ENCODE data around the gene MYOM3.

MYOM3 gene

DNA sequence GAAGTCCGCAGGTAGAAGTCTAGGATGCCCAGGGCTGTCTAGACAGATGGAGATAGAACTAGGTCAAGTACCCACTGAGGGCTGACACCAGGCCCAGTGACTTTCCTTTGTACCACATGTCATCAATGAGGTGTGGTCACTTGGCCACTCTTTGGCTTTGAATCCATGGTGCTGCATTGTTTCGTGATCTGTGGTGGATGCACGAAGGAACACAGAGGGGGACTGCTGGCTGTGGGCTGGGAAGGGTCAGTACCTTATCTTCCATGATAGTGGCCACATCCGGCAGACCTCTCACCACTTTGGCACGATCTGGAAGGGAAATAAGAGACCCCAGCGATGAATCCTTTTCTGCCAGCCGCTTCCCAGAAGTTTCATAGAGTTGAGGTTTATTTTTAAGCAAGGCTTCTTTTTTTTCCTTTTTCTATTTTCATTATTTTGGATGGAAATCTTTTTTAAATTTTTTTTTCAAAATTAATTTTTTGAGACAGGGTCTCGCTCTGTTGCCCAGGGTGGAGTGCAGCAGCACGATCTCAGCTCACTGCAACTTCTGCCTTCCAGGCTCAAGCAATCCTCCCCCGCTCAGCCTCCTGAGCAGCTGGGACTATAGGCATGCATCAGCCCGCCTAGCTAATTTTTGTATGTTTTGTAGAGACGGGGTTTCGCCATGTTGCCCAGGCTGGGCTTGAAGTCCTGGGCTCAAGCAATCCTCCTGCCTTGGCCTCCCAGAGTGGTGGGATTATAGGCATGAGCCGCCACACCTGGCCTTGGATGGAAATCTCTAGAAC, 53.1 kb downstream of the MYOM3 start:
- H3K79me2 ChIP-seq (ENCODE audit: low read length) = no peaks in the 10 kb centered on the region
- no peak overlapping the region for H3K9ac ChIP-seq (ENCODE audit: low read length)
- no peaks in the 10 kb centered on the region for H3K9me3 ChIP-seq (replicated peaks; ENCODE audit: insufficient read depth, low read length)
- H3K9me2 ChIP-seq (replicated peaks; ENCODE audit: insufficient read depth, low read length) = no peaks in the 10 kb centered on the region
- no peak for TF ChIP-seq EZH2phosphoT487 (IDR thresholded peaks at IDR 0.05; ENCODE audit: low read length)
- TF ChIP-seq EZH2 (optimal IDR thresholded peaks at IDR 0.05; ENCODE audit: low read depth, low read length) = no peak
- TF ChIP-seq, protein P1, sequence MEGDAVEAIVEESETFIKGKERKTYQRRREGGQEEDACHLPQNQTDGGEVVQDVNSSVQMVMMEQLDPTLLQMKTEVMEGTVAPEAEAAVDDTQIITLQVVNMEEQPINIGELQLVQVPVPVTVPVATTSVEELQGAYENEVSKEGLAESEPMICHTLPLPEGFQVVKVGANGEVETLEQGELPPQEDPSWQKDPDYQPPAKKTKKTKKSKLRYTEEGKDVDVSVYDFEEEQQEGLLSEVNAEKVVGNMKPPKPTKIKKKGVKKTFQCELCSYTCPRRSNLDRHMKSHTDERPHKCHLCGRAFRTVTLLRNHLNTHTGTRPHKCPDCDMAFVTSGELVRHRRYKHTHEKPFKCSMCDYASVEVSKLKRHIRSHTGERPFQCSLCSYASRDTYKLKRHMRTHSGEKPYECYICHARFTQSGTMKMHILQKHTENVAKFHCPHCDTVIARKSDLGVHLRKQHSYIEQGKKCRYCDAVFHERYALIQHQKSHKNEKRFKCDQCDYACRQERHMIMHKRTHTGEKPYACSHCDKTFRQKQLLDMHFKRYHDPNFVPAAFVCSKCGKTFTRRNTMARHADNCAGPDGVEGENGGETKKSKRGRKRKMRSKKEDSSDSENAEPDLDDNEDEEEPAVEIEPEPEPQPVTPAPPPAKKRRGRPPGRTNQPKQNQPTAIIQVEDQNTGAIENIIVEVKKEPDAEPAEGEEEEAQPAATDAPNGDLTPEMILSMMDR (IDR thresholded peaks at IDR 0.05; ENCODE audit: low read length) = no peak
- H2AFZ ChIP-seq (ENCODE audit: low read length) = no peak overlapping the region
- no peak overlapping the region for H3K4me3 ChIP-seq (ENCODE audit: low read length)
- H3K27ac ChIP-seq (ENCODE audit: low read length) = no peak overlapping the region
- H3K36me3 ChIP-seq (replicated peaks; ENCODE audit: insufficient read depth, low read length) = no peaks in the 10 kb centered on the region
- no peak for DNase-seq
- no peaks in the 10 kb centered on the region for H3F3A ChIP-seq (ENCODE audit: insufficient read depth, low read length)
- no peaks in the 10 kb centered on the region for H3K27me3 ChIP-seq (replicated peaks; ENCODE audit: insufficient read depth, low read length)
- H3K4me1 ChIP-seq (ENCODE audit: low read length) = no peaks in the 10 kb centered on the region
- H3K4me2 ChIP-seq (ENCODE audit: low read depth, low read length) = no peak overlapping the region
- H4K20me1 ChIP-seq (ENCODE audit: insufficient read depth, low read length) = no peaks in the 10 kb centered on the region

DNA sequence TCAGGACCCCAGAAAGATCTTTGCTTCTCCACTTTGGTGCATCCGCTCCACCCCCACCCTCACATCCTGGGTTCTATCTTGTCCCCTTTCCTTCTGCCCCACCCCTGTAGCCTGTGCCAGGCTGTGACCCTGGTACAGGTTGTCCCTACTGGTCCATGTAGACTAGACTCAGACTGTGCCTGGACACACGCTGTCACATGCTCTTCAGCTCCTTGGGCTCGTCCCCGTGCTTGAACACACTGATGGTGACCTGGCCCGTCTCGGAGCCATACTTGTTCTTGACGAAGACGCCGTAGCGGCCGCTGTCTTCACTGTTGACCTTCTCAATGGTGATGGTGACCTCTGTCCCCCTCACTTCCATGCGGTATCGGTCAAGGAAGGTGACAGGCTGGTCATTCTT, 54.8 kb downstream of the MYOM3 start:
- TF ChIP-seq EZH2 (optimal IDR thresholded peaks at IDR 0.05; ENCODE audit: low read depth, low read length) = no peak
- no peaks in the 10 kb centered on the region for H3K4me1 ChIP-seq (ENCODE audit: low read length)
- no peaks in the 10 kb centered on the region for H3K9me2 ChIP-seq (replicated peaks; ENCODE audit: insufficient read depth, low read length)
- H3K4me3 ChIP-seq (ENCODE audit: low read length) = no peak overlapping the region
- no peak overlapping the region for H3K9ac ChIP-seq (ENCODE audit: low read length)
- H3K27me3 ChIP-seq (replicated peaks; ENCODE audit: insufficient read depth, low read length) = no peaks in the 10 kb centered on the region
- no peak overlapping the region for H2AFZ ChIP-seq (ENCODE audit: low read length)
- no peaks in the 10 kb centered on the region for H4K20me1 ChIP-seq (ENCODE audit: insufficient read depth, low read length)
- H3F3A ChIP-seq (ENCODE audit: insufficient read depth, low read length) = no peaks in the 10 kb centered on the region
- no peak for DNase-seq
- no peaks in the 10 kb centered on the region for H3K9me3 ChIP-seq (replicated peaks; ENCODE audit: insufficient read depth, low read length)
- H3K4me2 ChIP-seq (ENCODE audit: low read depth, low read length) = no peak overlapping the region
- no peaks in the 10 kb centered on the region for H3K79me2 ChIP-seq (ENCODE audit: low read length)
- H3K27ac ChIP-seq (ENCODE audit: low read length) = no peak overlapping the region
- H3K36me3 ChIP-seq (replicated peaks; ENCODE audit: insufficient read depth, low read length) = no peaks in the 10 kb centered on the region

DNA sequence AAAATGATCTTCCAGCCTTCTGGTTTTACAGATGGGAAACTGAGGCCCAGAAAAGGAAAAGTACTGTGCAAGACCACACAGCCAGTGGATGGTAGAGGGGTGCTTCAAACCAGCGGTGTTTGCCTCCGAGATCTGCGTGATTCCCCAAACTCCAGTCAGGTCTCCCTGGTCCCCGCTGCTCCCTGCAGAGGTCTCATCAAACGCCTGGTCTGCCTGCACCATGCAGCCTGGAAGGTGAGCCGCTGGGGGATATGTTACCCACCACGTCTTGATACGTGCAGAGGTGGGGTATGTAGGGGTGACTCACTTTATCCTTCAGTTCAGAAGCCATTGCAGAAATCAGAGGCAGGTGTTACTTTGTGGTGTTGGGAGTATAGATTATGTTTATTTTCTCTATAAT, 56.3 kb downstream of the MYOM3 start:
- no peak overlapping the region for H3K4me2 ChIP-seq (ENCODE audit: low read depth, low read length)

More for the DNA sequence above, 56.3 kb downstream of the MYOM3 start:
- Histone ChIP-seq H3K79me2 (ENCODE audit: low read length) (no peaks in the 10 kb centered on the region), H3K27ac (ENCODE audit: low read length) (no peak overlapping the region), H3K9me2 (replicated peaks; ENCODE audit: insufficient read depth, low read length) (no peaks in the 10 kb centered on the region), H3K36me3 (replicated peaks; ENCODE audit: insufficient read depth, low read length) (no peaks in the 10 kb centered on the region), H3F3A (ENCODE audit: insufficient read depth, low read length) (no peaks in the 10 kb centered on the region), H3K9me3 (replicated peaks; ENCODE audit: insufficient read depth, low read length) (no peaks in the 10 kb centered on the region), H3K4me3 (ENCODE audit: low read length) (no peak overlapping the region), H3K9ac (ENCODE audit: low read length) (no peak overlapping the region), H2AFZ (ENCODE audit: low read length) (no peak overlapping the region), H4K20me1 (ENCODE audit: insufficient read depth, low read length) (no peaks in the 10 kb centered on the region), H3K27me3 (replicated peaks; ENCODE audit: insufficient read depth, low read length) (no peaks in the 10 kb centered on the region), H3K4me1 (ENCODE audit: low read length) (no peaks in the 10 kb centered on the region)
- DNase-seq = no peak
- TF ChIP-seq EZH2 (optimal IDR thresholded peaks at IDR 0.05; ENCODE audit: low read depth, low read length) = no peak
- TF ChIP-seq, protein P1 (IDR thresholded peaks at IDR 0.05; ENCODE audit: low read length) = no peak
- TF ChIP-seq EZH2phosphoT487 (IDR thresholded peaks at IDR 0.05; ENCODE audit: low read length) = no peak
